ENCODE results near the gene PDLIM1.
A peak's percentile ranks its signal among the peaks of the same experiment; 100 is the strongest.

Gene PDLIM1

DNA sequence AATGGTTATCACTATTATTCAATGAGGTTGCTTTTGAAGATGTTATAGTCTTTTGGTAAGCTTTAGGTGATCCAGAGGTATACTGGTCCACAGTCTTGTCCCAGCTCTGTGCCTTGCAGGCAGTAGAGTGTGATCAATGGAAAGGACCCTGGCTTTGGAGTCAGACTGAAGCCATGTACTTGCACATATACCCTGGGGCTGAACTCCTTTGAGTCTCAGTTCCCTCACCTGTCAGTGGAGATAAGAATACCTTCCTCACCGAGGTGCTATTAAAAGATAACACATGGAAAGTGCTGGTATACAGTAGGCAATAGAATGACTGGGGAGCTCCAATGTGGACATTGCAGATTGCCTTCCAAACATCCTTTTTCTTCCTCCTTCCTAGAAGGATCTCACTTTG lies 16.0 kb upstream of the PDLIM1 start:
- no peaks in the 10 kb centered on the region for H3K27me3 ChIP-seq (ENCODE audit: insufficient read depth, low read length)
- H3K9me3 ChIP-seq (ENCODE audit: low read length), result no peaks in the 10 kb centered on the region
- H3K4me1 ChIP-seq (ENCODE audit: insufficient read depth, low read length), result no peaks in the 10 kb centered on the region
- H3K4me3 ChIP-seq (ENCODE audit: low read length), result no peak overlapping the region
- H3K36me3 ChIP-seq (ENCODE audit: insufficient read depth, low read length), result no peaks in the 10 kb centered on the region
- no peak overlapping the region for H2AFZ ChIP-seq (ENCODE audit: low read depth, low read length)

DNA sequence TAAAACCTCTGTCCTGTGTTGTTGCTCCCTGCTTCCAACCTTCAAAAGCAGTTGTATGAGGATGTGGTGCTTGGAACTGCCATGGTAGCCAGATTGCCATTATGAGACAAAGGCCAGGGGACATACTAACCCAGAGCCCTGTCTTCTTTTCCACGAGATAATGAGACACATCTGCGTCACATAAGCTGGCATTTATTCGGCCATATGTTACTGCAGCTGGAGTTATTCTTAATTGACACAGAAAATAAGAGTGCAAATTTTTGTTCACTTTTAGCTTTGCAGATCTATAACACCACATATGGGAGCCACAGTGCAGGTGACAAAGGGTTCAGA lies 15.5 kb upstream of the PDLIM1 start:
- Histone ChIP-seq H3K4me1 (ENCODE audit: insufficient read depth, low read length) (no peaks in the 10 kb centered on the region), H3K36me3 (ENCODE audit: insufficient read depth, low read length) (no peaks in the 10 kb centered on the region), H3K9me3 (ENCODE audit: low read length) (no peaks in the 10 kb centered on the region), H3K4me3 (ENCODE audit: low read length) (no peak overlapping the region), H2AFZ (ENCODE audit: low read depth, low read length) (no peak overlapping the region), H3K27me3 (ENCODE audit: insufficient read depth, low read length) (no peaks in the 10 kb centered on the region)

DNA sequence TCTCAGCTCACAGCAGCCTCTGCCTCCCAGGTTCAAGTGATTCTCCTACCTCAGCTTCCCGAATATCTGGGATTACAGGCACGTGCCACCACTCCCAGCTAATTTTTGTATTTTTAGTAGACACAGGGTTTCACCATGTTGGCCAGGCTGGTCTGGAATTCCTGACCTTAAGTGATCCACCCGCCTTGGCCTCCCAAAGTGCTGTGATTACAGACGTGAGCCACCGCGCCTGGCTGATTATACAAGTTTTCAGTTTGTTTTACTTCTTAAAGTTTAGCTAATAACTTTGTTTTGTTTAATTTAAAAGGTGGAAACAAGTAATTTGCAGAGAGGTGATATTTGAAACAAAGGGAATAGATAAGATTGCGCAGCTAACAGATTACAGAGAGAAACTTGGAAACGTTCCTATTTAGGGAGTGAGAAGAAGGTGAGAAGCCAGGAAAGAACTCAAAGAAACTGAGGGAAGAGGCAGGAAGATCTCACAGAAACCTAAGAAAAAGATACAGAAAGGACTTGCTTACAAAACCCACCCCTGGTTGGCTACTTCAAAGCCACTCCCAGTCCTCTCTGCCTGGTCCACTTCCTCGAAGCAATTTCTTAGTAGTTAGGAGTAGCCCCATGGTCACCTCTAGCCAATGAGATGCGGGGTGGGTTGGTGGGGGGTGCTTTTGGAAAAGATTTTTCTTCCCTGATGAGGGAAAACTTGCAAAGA lies 15.0 kb upstream of the PDLIM1 start:
- no peaks in the 10 kb centered on the region for H3K36me3 ChIP-seq (ENCODE audit: insufficient read depth, low read length)
- H3K9me3 ChIP-seq (ENCODE audit: low read length), result no peaks in the 10 kb centered on the region
- no peak overlapping the region for H2AFZ ChIP-seq (ENCODE audit: low read depth, low read length)
- H3K27me3 ChIP-seq (ENCODE audit: insufficient read depth, low read length), result no peaks in the 10 kb centered on the region
- no peaks in the 10 kb centered on the region for H3K4me1 ChIP-seq (ENCODE audit: insufficient read depth, low read length)
- H3K4me3 ChIP-seq (ENCODE audit: low read length), result no peak overlapping the region

DNA sequence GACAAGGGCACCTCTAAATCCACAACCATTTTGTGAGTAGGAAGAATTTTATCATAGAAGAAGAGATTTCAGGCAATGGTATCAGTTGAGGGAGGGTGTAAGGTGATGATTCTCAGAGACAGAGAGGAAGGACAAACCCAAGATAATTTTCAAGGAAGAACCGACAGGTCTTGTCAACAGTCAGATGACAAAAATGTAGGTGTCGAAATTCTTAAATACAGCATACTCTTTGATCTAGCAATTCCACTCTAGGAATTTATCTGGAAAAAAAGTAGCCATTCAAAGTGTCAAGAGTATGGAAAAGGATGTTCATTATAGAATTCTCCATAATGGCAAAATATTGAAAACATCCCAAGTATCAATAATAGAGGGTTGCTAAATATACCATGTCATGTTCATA lies 14.2 kb upstream of the PDLIM1 start:
- Histone ChIP-seq H3K4me3 (ENCODE audit: low read length) (no peak overlapping the region), H3K36me3 (ENCODE audit: insufficient read depth, low read length) (no peaks in the 10 kb centered on the region)

DNA sequence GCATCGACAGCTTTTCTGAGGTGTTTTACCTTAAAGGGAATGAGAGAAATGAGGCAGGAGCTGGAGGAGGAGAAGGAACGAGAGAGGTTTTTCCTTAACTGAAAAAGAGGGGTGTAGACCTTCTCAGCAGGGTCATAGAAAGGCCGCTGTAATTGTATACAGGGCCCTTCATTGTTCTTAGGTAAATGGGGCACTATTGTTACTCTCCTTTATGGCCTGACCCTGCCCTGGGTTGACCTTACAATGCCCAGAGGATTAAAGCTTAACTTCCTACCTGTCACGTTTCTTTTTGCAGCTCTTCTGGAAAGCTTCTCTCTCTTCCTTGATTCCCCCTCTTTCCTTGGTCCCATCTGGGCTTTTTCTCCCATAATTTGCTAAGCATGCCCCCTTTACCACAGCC lies 13.7 kb upstream of the PDLIM1 start:
- Histone ChIP-seq H3K36me3 (ENCODE audit: insufficient read depth, low read length) (no peaks in the 10 kb centered on the region), H3K4me1 (ENCODE audit: insufficient read depth, low read length) (no peaks in the 10 kb centered on the region), H3K9me3 (ENCODE audit: low read length) (no peaks in the 10 kb centered on the region), H3K4me3 (ENCODE audit: low read length) (no peak overlapping the region), H3K27me3 (ENCODE audit: insufficient read depth, low read length) (no peaks in the 10 kb centered on the region), H2AFZ (ENCODE audit: low read depth, low read length) (no peak overlapping the region)

More for the DNA sequence above, 14.2 kb upstream of the PDLIM1 start:
- H3K27me3 ChIP-seq (ENCODE audit: insufficient read depth, low read length), result no peaks in the 10 kb centered on the region
- no peaks in the 10 kb centered on the region for H3K9me3 ChIP-seq (ENCODE audit: low read length)
- no peak overlapping the region for H2AFZ ChIP-seq (ENCODE audit: low read depth, low read length)
- H3K4me1 ChIP-seq (ENCODE audit: insufficient read depth, low read length), result no peaks in the 10 kb centered on the region

DNA sequence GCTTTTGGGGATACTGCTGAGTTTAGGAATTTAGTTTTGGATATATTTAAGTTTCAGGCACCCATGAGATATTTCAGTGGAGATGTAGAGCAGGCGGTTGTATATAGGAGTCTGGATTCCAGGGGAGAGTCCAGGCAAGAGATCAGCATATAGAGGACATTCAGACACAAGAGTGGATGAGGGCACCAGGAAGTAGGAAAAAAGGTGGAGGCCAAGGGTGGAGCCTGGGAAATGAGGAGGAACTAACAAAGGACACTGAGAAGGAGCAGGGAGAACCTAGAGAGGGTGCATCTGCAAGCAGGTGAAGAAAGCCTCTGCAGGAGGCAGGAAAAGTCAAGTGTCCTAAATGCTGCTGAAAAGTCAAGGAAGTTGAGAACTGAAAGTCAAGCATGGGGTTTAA lies 13.1 kb upstream of the PDLIM1 start:
- H3K9me3 ChIP-seq (ENCODE audit: low read length), result no peaks in the 10 kb centered on the region

DNA sequence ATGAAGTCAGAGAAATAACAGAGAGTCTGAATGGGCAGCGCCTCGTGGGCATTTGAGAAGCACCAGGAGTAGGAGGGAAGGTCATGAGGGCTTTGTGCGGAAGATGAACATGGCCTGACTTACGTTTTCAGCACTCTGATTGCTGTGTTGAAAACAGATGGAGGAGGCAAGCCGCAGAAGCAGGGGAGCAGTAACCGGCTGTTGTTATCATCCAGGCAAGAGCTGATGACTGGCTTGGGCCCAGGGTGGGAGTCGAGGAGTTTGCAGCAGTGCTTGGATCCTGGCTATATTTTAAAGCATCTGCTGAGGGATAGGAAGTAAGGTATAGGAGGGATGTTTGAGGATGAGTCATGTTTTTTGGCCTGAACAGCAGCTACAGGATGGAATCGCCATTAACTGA lies 12.7 kb upstream of the PDLIM1 start:
- no peaks in the 10 kb centered on the region for H3K27me3 ChIP-seq (ENCODE audit: insufficient read depth, low read length)
- H3K4me1 ChIP-seq (ENCODE audit: insufficient read depth, low read length), result no peaks in the 10 kb centered on the region
- H3K9me3 ChIP-seq (ENCODE audit: low read length), result no peaks in the 10 kb centered on the region
- no peak overlapping the region for H2AFZ ChIP-seq (ENCODE audit: low read depth, low read length)
- no peaks in the 10 kb centered on the region for H3K36me3 ChIP-seq (ENCODE audit: insufficient read depth, low read length)
- H3K4me3 ChIP-seq (ENCODE audit: low read length), result no peak overlapping the region

More for the DNA sequence above, 13.1 kb upstream of the PDLIM1 start:
- Histone ChIP-seq H3K4me3 (ENCODE audit: low read length) (no peak overlapping the region), H3K4me1 (ENCODE audit: insufficient read depth, low read length) (no peaks in the 10 kb centered on the region), H3K36me3 (ENCODE audit: insufficient read depth, low read length) (no peaks in the 10 kb centered on the region), H3K27me3 (ENCODE audit: insufficient read depth, low read length) (no peaks in the 10 kb centered on the region), H2AFZ (ENCODE audit: low read depth, low read length) (no peak overlapping the region)

DNA sequence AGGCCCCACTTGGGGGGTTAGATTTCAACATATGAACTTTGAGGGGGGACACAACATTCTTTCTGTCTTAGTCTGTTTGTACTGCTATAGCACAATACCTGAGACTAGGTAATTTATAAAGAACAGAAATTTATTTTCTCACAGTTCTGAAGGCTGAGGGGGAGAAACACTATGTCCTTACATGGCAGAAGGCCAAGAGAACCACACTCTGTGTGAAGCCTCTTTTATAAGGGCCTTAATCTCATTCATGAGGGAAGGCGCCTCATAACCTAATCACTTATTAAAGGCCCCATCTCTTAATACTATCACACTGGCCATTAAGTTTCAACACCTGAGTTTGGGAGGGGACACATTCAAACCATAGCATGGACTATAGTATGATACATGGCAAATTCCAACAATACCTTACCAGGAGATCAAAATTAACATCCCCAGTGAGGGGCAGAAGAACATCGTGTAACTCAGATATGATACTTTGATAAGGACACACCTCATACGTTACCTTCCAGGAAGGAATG lies 9.3 kb upstream of the PDLIM1 start:
- Histone ChIP-seq H2AFZ (ENCODE audit: low read depth, low read length) (no peak overlapping the region), H3K4me3 (ENCODE audit: low read length) (no peak overlapping the region), H3K4me1 (ENCODE audit: insufficient read depth, low read length) (no peaks in the 10 kb centered on the region), H3K9me3 (ENCODE audit: low read length) (no peaks in the 10 kb centered on the region), H3K36me3 (ENCODE audit: insufficient read depth, low read length) (no peaks in the 10 kb centered on the region), H3K27me3 (ENCODE audit: insufficient read depth, low read length) (peaks cover 5% of the 10 kb centered on the region)

DNA sequence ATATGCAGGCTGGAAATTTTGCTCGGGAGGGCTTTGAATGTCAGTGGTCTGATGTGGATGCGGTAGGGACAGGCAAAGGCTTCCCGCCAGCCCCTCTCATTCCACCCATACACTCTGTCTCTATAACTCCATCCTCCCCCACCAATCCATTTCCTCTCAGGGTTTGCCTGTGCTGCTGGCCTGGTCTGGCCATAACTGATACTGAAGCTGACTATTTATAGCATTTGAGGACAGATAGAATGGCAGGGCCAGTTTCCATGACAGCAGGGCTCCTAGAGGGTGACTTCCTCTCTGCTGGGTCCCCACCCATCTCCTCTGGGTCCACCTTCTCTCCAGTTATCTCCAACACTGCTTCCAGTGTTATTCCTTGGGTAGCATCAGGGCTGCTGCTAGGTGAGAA lies 6.6 kb upstream of the PDLIM1 start:
- Histone ChIP-seq H3K27me3 (ENCODE audit: insufficient read depth, low read length) (peaks cover 10% of the 10 kb centered on the region), H3K4me3 (ENCODE audit: low read length) (no peak overlapping the region), H2AFZ (ENCODE audit: low read depth, low read length) (no peak overlapping the region), H3K36me3 (ENCODE audit: insufficient read depth, low read length) (no peaks in the 10 kb centered on the region), H3K4me1 (ENCODE audit: insufficient read depth, low read length) (no peaks in the 10 kb centered on the region), H3K9me3 (ENCODE audit: low read length) (no peaks in the 10 kb centered on the region)

DNA sequence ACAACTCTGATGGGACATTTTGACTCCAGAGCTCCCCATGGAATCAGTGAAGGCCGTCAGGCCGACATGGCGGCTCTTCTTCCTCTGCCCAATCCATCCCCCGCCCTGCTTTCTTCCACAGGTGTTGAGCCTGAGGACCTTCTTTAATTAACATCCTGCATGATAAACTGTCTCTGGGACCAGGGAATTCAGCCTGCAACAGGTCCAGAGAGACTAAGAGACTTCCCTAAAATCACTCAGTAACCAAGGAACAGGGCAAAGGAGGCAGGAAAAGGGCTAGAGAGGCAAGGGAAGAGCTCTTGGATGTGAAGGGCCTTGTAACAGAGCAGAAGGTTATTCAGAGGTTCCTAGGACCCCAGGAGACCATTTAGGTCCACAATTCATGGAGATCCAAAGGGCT lies 6.0 kb upstream of the PDLIM1 start:
- Histone ChIP-seq H3K27me3 (ENCODE audit: insufficient read depth, low read length) (peaks cover 14% of the 10 kb centered on the region), H3K4me3 (ENCODE audit: low read length) (no peak overlapping the region), H3K4me1 (ENCODE audit: insufficient read depth, low read length) (no peaks in the 10 kb centered on the region)

DNA sequence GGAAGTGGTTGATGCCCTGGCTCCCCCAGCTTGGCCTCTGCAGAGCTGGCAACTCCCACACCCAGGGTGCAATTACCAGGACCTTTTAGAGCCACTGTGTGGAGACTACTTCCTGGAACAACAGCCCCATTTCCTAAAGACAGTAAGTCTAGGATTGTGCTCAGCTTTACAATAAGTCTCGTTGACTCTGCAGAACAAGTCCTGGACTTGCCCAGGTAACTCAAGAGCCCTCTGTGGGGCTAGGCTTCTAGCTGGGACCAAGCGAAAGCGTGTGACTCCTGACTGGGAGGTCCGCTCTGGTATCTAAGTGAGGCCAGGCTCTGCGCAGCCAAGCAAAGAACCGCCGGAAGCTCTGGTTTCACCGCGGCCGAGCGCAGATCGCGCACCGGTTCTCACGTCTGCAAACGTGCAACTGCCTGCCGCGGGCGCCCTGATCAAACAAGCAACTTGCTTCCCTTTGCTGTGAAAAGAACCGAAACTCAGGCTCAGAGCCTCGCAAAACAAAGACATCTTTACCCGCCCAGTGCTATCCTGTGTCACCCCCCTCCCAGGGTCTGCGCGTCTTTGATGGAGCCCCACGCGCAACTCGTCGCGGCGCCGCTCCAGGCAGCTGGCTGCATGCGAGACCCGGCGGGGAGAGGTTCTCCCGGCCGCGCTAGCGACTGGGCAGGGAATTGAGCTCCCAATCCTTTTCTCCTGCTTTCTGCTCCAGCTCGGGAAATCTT lies 4.4 kb upstream of the PDLIM1 start:
- Histone ChIP-seq H2AFZ (ENCODE audit: low read depth, low read length) (no peak overlapping the region), H3K36me3 (ENCODE audit: insufficient read depth, low read length) (no peaks in the 10 kb centered on the region), H3K4me1 (ENCODE audit: insufficient read depth, low read length) (peaks cover 3% of the 10 kb centered on the region), H3K27me3 (ENCODE audit: insufficient read depth, low read length) (peaks cover 27% of the 10 kb centered on the region), H3K9me3 (ENCODE audit: low read length) (no peaks in the 10 kb centered on the region), H3K4me3 (ENCODE audit: low read length) (no peak overlapping the region)

More for the DNA sequence above, 6.0 kb upstream of the PDLIM1 start:
- no peaks in the 10 kb centered on the region for H3K9me3 ChIP-seq (ENCODE audit: low read length)
- H2AFZ ChIP-seq (ENCODE audit: low read depth, low read length), result no peak overlapping the region
- H3K36me3 ChIP-seq (ENCODE audit: insufficient read depth, low read length), result no peaks in the 10 kb centered on the region

DNA sequence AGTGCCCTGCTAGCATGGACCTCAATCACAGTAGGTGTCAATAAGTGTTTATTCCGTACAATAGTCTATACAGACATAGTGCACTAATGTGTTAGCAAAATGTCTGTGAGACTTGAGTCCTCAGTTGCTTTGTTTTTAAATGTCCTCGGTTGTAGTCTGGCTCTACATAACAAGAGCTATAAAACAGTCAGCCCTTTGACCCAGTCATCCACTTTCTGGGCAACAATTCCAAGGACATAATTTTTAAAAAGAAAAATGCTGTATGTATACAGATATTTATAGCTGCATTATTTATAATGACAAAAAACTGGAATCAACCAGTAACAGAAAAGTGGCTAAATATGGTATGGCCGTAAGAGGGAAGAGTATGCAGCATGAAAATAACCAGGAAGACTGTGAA lies 2.8 kb upstream of the PDLIM1 start:
- H3K4me3 ChIP-seq (ENCODE audit: low read length), result no peak overlapping the region
- H3K36me3 ChIP-seq (ENCODE audit: insufficient read depth, low read length), result no peaks in the 10 kb centered on the region
- H3K9me3 ChIP-seq (ENCODE audit: low read length), result peaks cover 2% of the 10 kb centered on the region
- peaks cover 3% of the 10 kb centered on the region for H3K4me1 ChIP-seq (ENCODE audit: insufficient read depth, low read length)
- H3K27me3 ChIP-seq (ENCODE audit: insufficient read depth, low read length), result peaks cover 42% of the 10 kb centered on the region
- no peak overlapping the region for H2AFZ ChIP-seq (ENCODE audit: low read depth, low read length)

DNA sequence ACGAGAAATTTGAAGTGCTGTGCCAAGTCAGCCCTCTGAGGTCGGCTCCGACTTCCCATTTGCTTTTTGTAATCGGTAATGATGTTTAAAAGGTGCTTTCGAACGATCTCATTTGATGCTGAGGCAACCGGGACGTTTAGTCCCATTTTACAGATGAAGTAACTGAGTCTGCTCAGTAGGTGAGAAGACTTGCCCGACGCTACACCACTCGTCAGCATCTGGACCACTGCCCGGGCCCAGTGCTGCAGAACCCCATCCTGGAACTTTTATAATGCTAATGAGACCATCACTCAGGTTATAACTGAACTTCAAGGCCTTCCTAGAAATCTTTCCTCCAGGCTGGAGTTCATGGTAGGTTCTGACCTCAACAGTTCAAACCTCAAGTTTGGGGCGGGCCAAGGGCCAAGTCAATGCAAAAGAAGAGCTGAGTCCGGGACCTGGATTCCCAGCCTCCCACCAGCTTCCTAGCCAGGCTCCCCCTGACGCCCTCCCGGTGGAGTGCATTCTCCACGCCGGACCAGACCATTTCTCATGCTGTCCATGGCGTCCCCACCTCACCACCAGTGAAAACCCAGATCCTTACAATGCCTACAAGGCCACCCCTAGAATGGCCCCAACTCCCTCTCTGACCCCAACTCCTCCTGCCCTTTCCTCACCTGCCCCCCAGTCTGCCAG lies 699 bp upstream of the PDLIM1 start:
- peaks cover 3% of the 10 kb centered on the region for H3K4me1 ChIP-seq (ENCODE audit: insufficient read depth, low read length)
- no peaks in the 10 kb centered on the region for H3K36me3 ChIP-seq (ENCODE audit: insufficient read depth, low read length)
- H3K9me3 ChIP-seq (ENCODE audit: low read length), result peaks cover 2% of the 10 kb centered on the region
- peaks cover 51% of the 10 kb centered on the region for H3K27me3 ChIP-seq (ENCODE audit: insufficient read depth, low read length)
- H2AFZ ChIP-seq (ENCODE audit: low read depth, low read length), result no peak overlapping the region
- H3K4me3 ChIP-seq (ENCODE audit: low read length), result peak overlapping the region; percentile 17

All from neuron (in vitro differentiated cells).